GM12878 (cell line): ENCODE results near the gene MC3R. TPM values are rescaled to one million over a fixed set of nuclear protein-coding genes. Genes with fewer than 3 reads are reported as not detected.

Experiments used
- ATAC-seq: fragments of 200-7000 bp; cut with Tn5 transposase; 3 replicates; pipeline ENCODE4 v1.9.1; 2020; ENCODE audit warnings: mild to moderate bottlenecking, moderate library complexity
- BruUV-seq: library from RNA; stranded (reverse); fragments of 400-500 nt; replicated peaks from 2 replicates; lab custom pipeline; 2021; lab: Mats Ljungman, UMichigan
- CTCF ChIA-PET: fragments of 300-600 bp; sonication (Branson Sonifier 250); formaldehyde crosslinking; extraction: SDS; loops from one replicate; lab custom pipeline; 2021; ENCODE audit warnings: inconsistent platforms; lab: Yijun Ruan, JAX
- POLR2A ChIA-PET: fragments of 350-600 bp; formaldehyde crosslinking; extraction: SDS; loops from one replicate; lab custom pipeline; 2021; ENCODE audit warnings: inconsistent platforms; lab: Charles Lee
- RAD21 ChIA-PET: fragments of 300-600 bp; sonication (Branson Sonifier 250); formaldehyde crosslinking; loops from one replicate; lab custom pipeline; 2023; ENCODE audit warnings: antibody characterized with exemption; ENCODE audit not compliant: unreplicated experiment; lab: Charles Lee
- SMC1A ChIA-PET: fragments of 300-600 bp; sonication (Branson Sonifier 250); formaldehyde crosslinking; loops from one replicate; lab custom pipeline; 2023; ENCODE audit not compliant: unreplicated experiment, uncharacterized antibody; lab: Charles Lee
- DNase-seq: peaks from one replicate; pipeline ENCODE4 v3.0.0-alpha.2; 2011; ENCODE audit warnings: low read depth, low spot score
- FAIRE-seq: peaks from 3 replicates; lab custom pipeline; 2011; peaks lifted over from hg19 to GRCh38; lab: Jason Lieb, UNC
- H2AFZ ChIP-seq: 2 replicates; pipeline ENCODE4 v1.6.0; 2011; ENCODE audit warnings: low read depth, low read length, control low read depth; ENCODE audit not compliant: control insufficient read depth
- H3K27ac ChIP-seq: 2 replicates; pipeline ENCODE4 v1.5.1; 2011; ENCODE audit warnings: control low read depth; ENCODE audit not compliant: control insufficient read depth, insufficient read depth
- H3K27me3 ChIP-seq, 2 experiments: replicated peaks in 1 of 2; 2 replicates each; pipeline versions ENCODE4 v1.6.0 to v1.6.1; 2011; ENCODE audit warnings: low read length in 1 of 2; ENCODE audit not compliant: control insufficient read depth in 2 of 2, insufficient read depth in 2 of 2
- H3K36me3 ChIP-seq, 2 experiments: 2 replicates each; pipeline ENCODE4 v1.5.1; 2011; ENCODE audit warnings: low read length in 1 of 2; ENCODE audit not compliant: control insufficient read depth in 2 of 2, insufficient read depth in 2 of 2
- H3K4me1 ChIP-seq: 2 replicates; pipeline ENCODE4 v1.6.1; 2011; ENCODE audit warnings: mild to moderate bottlenecking, low read length, moderate library complexity, mixed read lengths; ENCODE audit not compliant: control insufficient read depth, insufficient read depth
- H3K4me2 ChIP-seq: 2 replicates; pipeline ENCODE4 v1.6.0; 2011; ENCODE audit warnings: control low read depth; ENCODE audit not compliant: control insufficient read depth, insufficient read depth
- H3K4me3 ChIP-seq: fragments of 200-600 bp; sonication (generic); 2 replicates; pipeline ENCODE4 v1.5.1; 2016
- H3K79me2 ChIP-seq: 2 replicates; pipeline ENCODE4 v1.6.0; 2011; ENCODE audit warnings: low read length; ENCODE audit not compliant: control insufficient read depth, insufficient read depth
- H3K9ac ChIP-seq: 2 replicates; pipeline ENCODE4 v1.8.0; 2011; ENCODE audit warnings: low read length, control low read depth, mixed read lengths; ENCODE audit not compliant: control insufficient read depth, insufficient read depth
- H3K9me3 ChIP-seq: replicated peaks from 3 replicates; pipeline ENCODE4 v1.5.1; 2011; ENCODE audit warnings: mild to moderate bottlenecking, low read length; ENCODE audit not compliant: control insufficient read depth, insufficient read depth
- H4K20me1 ChIP-seq: 2 replicates; pipeline ENCODE4 v1.6.0; 2011; ENCODE audit not compliant: control insufficient read depth, insufficient read depth
- BMI1 ChIP-seq: fragments of 450-650 bp; IDR thresholded peaks from 2 replicates; pipeline ENCODE4 v1.6.1; 2016; ENCODE audit warnings: mild to moderate bottlenecking, moderate library complexity, borderline replicate concordance
- CBX5 ChIP-seq: sonication (generic); IDR thresholded peaks from 2 replicates; pipeline ENCODE4 v1.6.1; 2016; ENCODE audit warnings: low read depth, moderate library complexity, mild to moderate bottlenecking, inconsistent platforms
- CHD1 ChIP-seq: IDR thresholded peaks from 2 replicates; pipeline ENCODE4 v1.6.1; 2012; ENCODE audit warnings: low read depth, low read length, improper control_type of control experiment
- E2F8 ChIP-seq: fragments of 450-650 bp; IDR thresholded peaks from 2 replicates; pipeline ENCODE4 v1.6.1; 2018; ENCODE audit warnings: mild to moderate bottlenecking, low read depth, moderate library complexity; ENCODE audit not compliant: partially characterized antibody
- GABPA ChIP-seq: IDR thresholded peaks from 2 replicates; pipeline ENCODE4 v1.6.1; 2014; ENCODE audit warnings: antibody characterized with exemption, low read depth, mild to moderate bottlenecking, inconsistent platforms
- HDGF ChIP-seq: fragments of 450-650 bp; IDR thresholded peaks from 2 replicates; pipeline ENCODE4 v1.6.1; 2016; ENCODE audit warnings: antibody characterized with exemption
- MEF2A ChIP-seq: IDR thresholded peaks from 2 replicates; pipeline ENCODE4 v1.6.1; 2011; ENCODE audit warnings: low read depth, mild to moderate bottlenecking, low read length, moderate library complexity; ENCODE audit not compliant: insufficient read depth
- MXI1 ChIP-seq: fragments of 150-350 bp; IDR thresholded peaks from 2 replicates; pipeline ENCODE4 v1.6.1; 2011; ENCODE audit warnings: low read depth, mild to moderate bottlenecking, inconsistent platforms, low read length, improper control_type of control experiment
- MYB ChIP-seq: fragments of 150-350 bp; IDR thresholded peaks from 2 replicates; pipeline ENCODE4 v1.6.1; 2014; ENCODE audit warnings: mild to moderate bottlenecking, low read depth, low read length, borderline replicate concordance
- PKNOX1 ChIP-seq: fragments of 450-650 bp; IDR thresholded peaks from 2 replicates; pipeline ENCODE4 v1.6.1; 2016; ENCODE audit warnings: mild to moderate bottlenecking
- RAD21 ChIP-seq: IDR thresholded peaks from 2 replicates; pipeline ENCODE4 v1.6.1; 2011; ENCODE audit warnings: mild to moderate bottlenecking, low read depth, low read length, moderate library complexity; ENCODE audit not compliant: insufficient read depth
- RB1 ChIP-seq: fragments of 450-650 bp; formaldehyde crosslinking; IDR thresholded peaks from 2 replicates; pipeline ENCODE4 v1.6.1; 2017; ENCODE audit warnings: mild to moderate bottlenecking, borderline replicate concordance
- SRF ChIP-seq, 2 experiments: IDR thresholded peaks; 2 replicates each; pipeline ENCODE4 v1.6.1; 2011; ENCODE audit warnings: low read depth in 2 of 2, low read length in 2 of 2, mild to moderate bottlenecking in 1 of 2, moderate library complexity in 1 of 2
- TCF3 ChIP-seq: IDR thresholded peaks from 2 replicates; pipeline ENCODE4 v1.6.1; 2012; ENCODE audit warnings: low read depth, mild to moderate bottlenecking, low read length, borderline replicate concordance; ENCODE audit not compliant: insufficient read depth
- TCF7 ChIP-seq: IDR thresholded peaks from 2 replicates; pipeline ENCODE4 v1.6.1; 2014; ENCODE audit warnings: antibody characterized with exemption, borderline replicate concordance
- USF2 ChIP-seq: IDR thresholded peaks from 2 replicates; pipeline ENCODE4 v1.6.1; 2011; ENCODE audit warnings: low read depth, low read length, improper control_type of control experiment, borderline replicate concordance
- YBX1 ChIP-seq: fragments of 450-650 bp; IDR thresholded peaks from 2 replicates; pipeline ENCODE4 v1.6.1; 2016; ENCODE audit warnings: antibody characterized with exemption
- ZNF274 ChIP-seq: IDR thresholded peaks from one replicate; pipeline ENCODE4 v1.8.0; 2011; ENCODE audit not compliant: insufficient read length, insufficient read depth
- WGBS: methylation state at CpG from one replicate; pipeline ENCODE4 v1.1.6; 2016; ENCODE audit warnings: low lambda C conversion rate; ENCODE audit not compliant: insufficient replicate concordance, insufficient coverage; ENCODE audit errors: missing lambda C conversion rate; 5-methylcytosine and 5-hydroxymethylcytosine counted together
- in situ Hi-C: fragments of 300-500 bp; cut with MboI; formaldehyde crosslinking; loops from 9 replicates; pipeline ENCODE4 v1.14.3; 2018; ENCODE audit warnings: mixed read lengths
- intact Hi-C: fragments of 100-400 bp; cut with micrococcal nuclease; formaldehyde crosslinking; loops from one replicate; pipeline ENCODE4 v1.14.2; 2022; ENCODE audit not compliant: unreplicated experiment
- polyA plus RNA-seq, 11 experiments: library from polyadenylated mRNA; depleted of rRNA in 4 of 11; unstranded in 6 of 11; stranded (reverse) in 5 of 11; fragments of >200 nt; fragmentation: Nextera tagmentation in 4 of 11; fragmentation: Illumina TruSeq in 1 of 11; extraction: Ambion mirVana in 4 of 11; extraction: Trizol in 1 of 11; gene quantifications; 1 replicate in 1 of 11; 2 replicates in 10 of 11; pipeline versions ENCODE4 v1.2.1 to v1.2.3, GENCODE V29; 2011 to 2016; ENCODE audit warnings: inconsistent platforms in 2 of 11, missing spikeins in 2 of 11, low read depth in 1 of 11
- total RNA-seq, 4 experiments: library from RNA; depleted of rRNA in 3 of 4; stranded (reverse); fragments of >200 nt in 3 of 4; fragmentation: Illumina TruSeq in 1 of 4; extraction: Trizol in 1 of 4; gene quantifications; 2 replicates each; pipeline versions ENCODE4 v1.2.1 to v1.2.3, GENCODE V29; 2013 to 2021

MC3R gene
- total and polyA plus RNA-seq, 10 of the 15 experiments (the other 5 are each of a cell fraction or from before 2014, with no cell fraction given), result not detected

GRCh38 chr20:56204206-56204605 is 44.3 kb upstream of the MC3R start:
- no peak overlapping the region for H3K27ac ChIP-seq
- H2AFZ ChIP-seq, result no peak overlapping the region
- no peaks in the 10 kb centered on the region for H3K36me3 ChIP-seq
- no peak for ATAC-seq
- no peak overlapping the region for H3K4me2 ChIP-seq
- TF ChIP-seq RB1 (no peak), MXI1 (no peak), HDGF (no peak), SRF (IDR thresholded peaks at IDR 0.05; ENCODE audit: low read depth in 2 of 2, low read length in 2 of 2) (no peak), E2F8 (no peak), PKNOX1 (no peak), MEF2A (no peak), BMI1 (no peak), ZNF274 (no peak), GABPA (no peak), TCF3 (no peak), USF2 (no peak), CHD1 (no peak), TCF7 (no peak), RAD21 (no peak), MYB (no peak), CBX5 (no peak), YBX1 (no peak)
- no peaks in the 10 kb centered on the region; the same call in 2 of the 3 replicates for H3K9me3 ChIP-seq
- no peaks in the 10 kb centered on the region for H3K4me1 ChIP-seq
- SMC1A ChIA-PET, result no interaction called here
- RAD21 ChIA-PET, result no interaction called here
- 13% methylated on average over 3 of the region's 3 CpGs for WGBS
- FAIRE-seq, result no peak
- POLR2A ChIA-PET, result no interaction called here
- no peak for DNase-seq
- H3K27me3 ChIP-seq, result no peaks in the 10 kb centered on the region
- CTCF ChIA-PET, result no interaction called here
- no peak overlapping the region for H3K9ac ChIP-seq
- no peaks in the 10 kb centered on the region for H3K79me2 ChIP-seq
- in situ Hi-C loops, result no loop called here
- no peak overlapping the region for H3K4me3 ChIP-seq
- no peaks in the 10 kb centered on the region for H4K20me1 ChIP-seq
- intact Hi-C loops, result no loop called here
- no TSS peak for BruUV-seq
